HUES6 (cell line): Measurements from ENCODE around the gene TAF1D.

ENCODE experiments used
- H3K27ac ChIP-seq: 2 replicates; pipeline ENCODE4 v1.7.0; 2013; ENCODE audit warnings: low read depth, mild to moderate bottlenecking, low read length, inconsistent platforms
- H3K27me3 ChIP-seq: 2 replicates; pipeline ENCODE4 v1.6.1; 2013; ENCODE audit warnings: low read length; ENCODE audit not compliant: control insufficient read depth, insufficient read depth
- H3K36me3 ChIP-seq: 2 replicates; pipeline ENCODE4 v1.6.1; 2013; ENCODE audit warnings: low read length; ENCODE audit not compliant: control insufficient read depth, insufficient read depth
- H3K4me1 ChIP-seq: 2 replicates; pipeline ENCODE4 v1.6.1; 2013; ENCODE audit warnings: low read length; ENCODE audit not compliant: control insufficient read depth, insufficient read depth
- H3K4me3 ChIP-seq: 2 replicates; pipeline ENCODE4 v1.5.1; 2013; ENCODE audit warnings: low read depth, low read length
- H3K9ac ChIP-seq: one replicate; pipeline ENCODE4 v1.6.1; 2013; ENCODE audit warnings: mild to moderate bottlenecking, low read length
- H3K9me3 ChIP-seq: 2 replicates; pipeline ENCODE4 v1.6.1; 2013; ENCODE audit warnings: low read depth, low read length; ENCODE audit not compliant: control insufficient read depth, insufficient read depth

The TAF1D gene

GRCh38 chr11:93720522-93720921 is 20.8 kb downstream of the TAF1D start:
- no peak overlapping the region for H3K4me3 ChIP-seq
- peaks cover 64% of the 10 kb centered on the region for H3K36me3 ChIP-seq
- H3K9ac ChIP-seq: no peak overlapping the region
- no peaks in the 10 kb centered on the region for H3K9me3 ChIP-seq
- no peak overlapping the region for H3K27ac ChIP-seq
- no peaks in the 10 kb centered on the region for H3K27me3 ChIP-seq
- H3K4me1 ChIP-seq: peaks cover under 1% of the 10 kb centered on the region; the same call in 1 of the 2 replicates

GRCh38 chr11:93719310-93719709 is 22.0 kb downstream of the TAF1D start:
- H3K27ac ChIP-seq: no peak overlapping the region
- H3K27me3 ChIP-seq: no peaks in the 10 kb centered on the region
- H3K9ac ChIP-seq: no peak overlapping the region
- no peaks in the 10 kb centered on the region for H3K9me3 ChIP-seq
- H3K4me3 ChIP-seq: no peak overlapping the region
- H3K4me1 ChIP-seq: peaks cover 9% of the 10 kb centered on the region; the same call in 1 of the 2 replicates
- H3K36me3 ChIP-seq: peaks cover 68% of the 10 kb centered on the region

DNA sequence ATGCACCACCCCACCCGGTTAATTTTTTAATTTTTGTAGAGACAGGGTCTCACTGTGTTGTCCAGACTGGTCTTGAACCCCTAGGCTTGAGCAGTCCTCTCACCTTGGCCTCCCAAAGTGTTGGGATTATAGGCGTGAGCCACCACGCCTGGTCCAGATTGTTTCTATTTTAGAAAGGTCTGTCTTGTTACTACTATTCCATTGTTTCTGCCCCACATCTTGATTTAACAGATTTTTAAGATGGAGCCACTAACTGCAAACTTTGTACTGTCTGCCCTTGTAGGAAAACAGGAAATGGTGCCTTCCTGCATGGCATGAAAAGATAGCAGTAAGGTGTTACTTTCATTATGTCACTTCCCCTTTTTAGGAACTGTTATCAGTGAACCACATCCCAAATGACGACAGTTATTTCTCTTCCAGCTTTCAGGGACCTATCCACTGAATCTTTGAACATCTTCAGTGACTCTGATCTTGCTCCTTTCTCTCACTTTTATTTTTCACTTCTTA is 23.2 kb downstream of the TAF1D start:
- Histone ChIP-seq H3K4me1 (peaks cover 9% of the 10 kb centered on the region; the same call in 1 of the 2 replicates), H3K27ac (no peak overlapping the region), H3K9ac (no peak overlapping the region), H3K36me3 (peaks cover 60% of the 10 kb centered on the region), H3K27me3 (no peaks in the 10 kb centered on the region), H3K9me3 (no peaks in the 10 kb centered on the region), H3K4me3 (no peak overlapping the region)

DNA sequence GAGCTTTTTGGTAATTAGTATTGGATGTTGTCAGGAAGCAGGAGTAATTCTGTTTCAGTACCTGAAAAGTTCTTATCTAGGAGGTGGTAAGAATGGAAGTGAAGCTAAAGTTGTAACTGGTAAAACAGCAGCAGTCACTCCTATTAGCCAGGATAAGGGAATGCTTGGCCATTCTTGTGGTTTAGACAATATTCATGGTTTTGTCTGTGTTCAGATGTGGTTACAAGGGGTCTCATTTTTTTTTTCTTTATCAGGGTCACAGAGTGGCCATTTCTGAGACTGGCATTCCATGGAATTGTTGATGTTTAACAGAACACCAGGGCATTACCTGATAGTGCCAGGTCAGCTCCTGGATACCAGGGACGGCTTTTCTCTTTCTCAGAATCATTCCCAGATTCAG is 23.8 kb downstream of the TAF1D start:
- H3K27ac ChIP-seq: no peak overlapping the region
- H3K27me3 ChIP-seq: no peaks in the 10 kb centered on the region
- no peaks in the 10 kb centered on the region for H3K9me3 ChIP-seq
- peaks cover 9% of the 10 kb centered on the region; the same call in 1 of the 2 replicates for H3K4me1 ChIP-seq
- H3K9ac ChIP-seq: no peak overlapping the region
- H3K4me3 ChIP-seq: no peak overlapping the region
- peaks cover 54% of the 10 kb centered on the region for H3K36me3 ChIP-seq

DNA sequence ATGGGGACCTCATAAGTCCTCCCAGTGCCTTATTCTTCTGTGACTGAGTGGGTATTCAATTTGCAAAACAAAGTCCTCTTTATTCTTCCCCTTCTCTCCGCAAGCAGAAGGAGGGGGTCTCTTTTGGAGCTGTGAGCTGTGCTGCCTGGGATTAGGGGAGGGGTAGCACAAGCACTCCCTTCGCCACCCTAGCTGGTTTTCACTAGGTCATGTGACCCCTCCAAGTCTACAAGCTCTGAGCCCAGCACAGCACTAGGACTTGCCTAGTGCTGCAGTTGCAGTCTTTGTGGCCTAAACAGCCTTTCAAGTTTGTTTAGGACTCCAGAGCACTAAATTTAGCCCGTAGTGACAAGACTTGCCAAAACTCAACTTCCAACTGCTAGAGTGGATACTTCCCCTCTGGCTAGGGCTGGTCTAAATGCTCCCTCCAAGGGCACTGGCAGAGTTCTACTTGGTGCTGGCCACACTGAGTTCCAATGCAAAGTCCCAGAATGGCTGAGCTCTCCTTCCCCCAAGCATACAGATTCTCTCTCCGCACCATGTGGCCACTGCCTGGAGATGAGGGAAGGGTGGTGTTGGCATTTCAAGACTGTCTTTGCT is 25.4 kb downstream of the TAF1D start:
- Histone ChIP-seq H3K9ac (no peak overlapping the region), H3K9me3 (no peaks in the 10 kb centered on the region), H3K27me3 (no peaks in the 10 kb centered on the region), H3K27ac (no peak overlapping the region), H3K36me3 (peaks cover 42% of the 10 kb centered on the region), H3K4me3 (no peak overlapping the region), H3K4me1 (peaks cover 9% of the 10 kb centered on the region; the same call in 1 of the 2 replicates)

DNA sequence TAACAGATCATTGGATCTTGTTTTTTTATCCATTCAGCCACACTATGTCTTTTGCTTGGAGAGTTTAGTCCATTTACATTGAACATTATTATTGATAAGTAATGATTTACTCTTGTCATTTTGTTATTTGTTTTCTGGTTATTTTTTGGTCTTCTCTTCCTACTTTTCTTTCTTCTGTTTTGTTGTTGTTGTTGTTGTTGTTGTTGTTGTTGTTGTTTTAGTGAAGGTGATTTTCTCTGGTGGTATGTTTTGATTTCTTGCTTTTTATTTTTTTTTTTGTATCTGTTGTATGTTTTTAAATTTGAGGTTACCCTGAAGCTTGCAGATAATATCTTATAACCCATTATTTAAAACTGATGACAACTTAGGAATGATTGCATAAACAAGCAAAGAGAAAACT is 28.6 kb downstream of the TAF1D start:
- H3K9ac ChIP-seq: no peak overlapping the region
- H3K4me3 ChIP-seq: no peak overlapping the region
- peaks cover 63% of the 10 kb centered on the region for H3K36me3 ChIP-seq
- peaks cover 9% of the 10 kb centered on the region; the same call in 1 of the 2 replicates for H3K4me1 ChIP-seq
- H3K9me3 ChIP-seq: peaks cover 7% of the 10 kb centered on the region; the same call in 1 of the 2 replicates
- no peaks in the 10 kb centered on the region for H3K27me3 ChIP-seq
- no peak overlapping the region for H3K27ac ChIP-seq

- Histone ChIP-seq H3K4me3 (no peak overlapping the region), H3K9ac (no peak overlapping the region), H3K36me3 (peaks cover 63% of the 10 kb centered on the region), H3K4me1 (peaks cover 7% of the 10 kb centered on the region; the same call in 1 of the 2 replicates), H3K27ac (no peak overlapping the region), H3K27me3 (no peaks in the 10 kb centered on the region), H3K9me3 (peaks cover 7% of the 10 kb centered on the region; the same call in 1 of the 2 replicates)
Measured at GRCh38 chr11:93710239-93710638, 31.1 kb downstream of the TAF1D start.

- Histone ChIP-seq H3K4me1 (no peaks in the 10 kb centered on the region), H3K9ac (no peak overlapping the region), H3K4me3 (no peak overlapping the region), H3K36me3 (peaks cover 82% of the 10 kb centered on the region), H3K27me3 (no peaks in the 10 kb centered on the region), H3K9me3 (no peaks in the 10 kb centered on the region; the same call in 1 of the 2 replicates), H3K27ac (no peak overlapping the region)
Measured at GRCh38 chr11:93704237-93704636, 37.1 kb downstream of the TAF1D start.

DNA sequence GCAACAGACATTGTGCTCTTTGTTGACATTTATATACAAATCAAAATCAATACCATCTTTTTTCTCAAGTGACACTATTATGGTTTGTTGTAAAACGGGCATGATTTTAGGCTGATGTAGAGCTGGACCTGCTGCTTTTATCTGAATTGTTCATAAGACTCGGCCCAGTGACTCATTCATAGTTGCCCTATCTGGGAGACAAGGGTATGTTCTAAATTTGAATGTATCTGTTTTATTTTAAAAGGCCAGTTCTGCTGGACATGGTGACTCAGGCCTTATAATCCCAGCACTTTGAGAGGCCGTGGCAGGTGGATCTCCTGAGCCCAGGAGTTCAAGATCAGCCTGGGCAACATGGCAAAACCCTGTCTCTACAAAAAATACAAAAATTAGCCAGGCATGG is 40.5 kb downstream of the TAF1D start:
- Histone ChIP-seq H3K27ac (no peak overlapping the region), H3K4me3 (no peak overlapping the region), H3K9ac (no peak overlapping the region), H3K36me3 (peaks cover 84% of the 10 kb centered on the region), H3K9me3 (no peaks in the 10 kb centered on the region), H3K27me3 (no peaks in the 10 kb centered on the region), H3K4me1 (no peaks in the 10 kb centered on the region)

DNA sequence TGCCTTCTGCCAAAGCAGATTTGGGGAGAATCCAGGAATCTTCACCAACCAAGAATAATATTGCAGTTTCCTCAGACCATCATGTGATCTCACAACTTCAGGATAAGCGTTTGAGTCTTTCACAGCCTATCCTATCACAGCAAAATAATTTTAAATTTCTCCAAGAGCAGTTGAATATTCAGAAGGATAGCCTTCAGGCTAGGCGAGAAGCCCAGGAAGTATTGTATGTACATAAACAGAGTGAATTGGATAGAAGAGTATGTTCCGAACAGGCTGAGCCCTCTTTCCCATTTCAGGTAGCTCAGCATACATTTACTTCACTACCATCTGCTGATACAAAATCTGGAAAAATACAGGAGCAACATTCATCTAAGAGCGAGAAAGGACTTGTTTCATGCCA is 43.7 kb downstream of the TAF1D start:
- Histone ChIP-seq H3K4me3 (no peak overlapping the region), H3K9ac (no peak overlapping the region), H3K27me3 (no peaks in the 10 kb centered on the region), H3K36me3 (peaks cover 84% of the 10 kb centered on the region), H3K27ac (no peak overlapping the region), H3K4me1 (no peaks in the 10 kb centered on the region), H3K9me3 (no peaks in the 10 kb centered on the region)

DNA sequence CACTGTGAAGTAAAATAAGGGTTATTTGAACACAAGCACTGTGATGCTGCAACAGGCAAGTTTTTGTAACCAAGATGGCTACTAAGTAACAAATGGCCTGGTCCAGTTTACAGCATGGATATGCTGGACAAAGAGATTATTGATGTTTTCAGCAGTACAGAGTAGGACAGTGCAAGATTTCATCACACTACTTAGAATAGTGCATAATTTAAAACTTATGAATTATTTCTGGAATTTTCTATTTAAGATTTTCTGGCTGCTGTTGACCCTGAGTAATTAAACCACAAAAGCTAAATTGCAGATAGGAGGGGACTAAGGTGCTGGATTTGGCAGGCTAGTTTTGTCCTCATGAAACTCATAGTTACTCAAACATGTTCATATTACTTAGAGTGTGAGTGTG is 46.7 kb downstream of the TAF1D start:
- H3K4me3 ChIP-seq: no peak overlapping the region
- peaks cover 81% of the 10 kb centered on the region for H3K36me3 ChIP-seq

More for the DNA sequence above, 46.7 kb downstream of the TAF1D start:
- Histone ChIP-seq H3K9me3 (no peaks in the 10 kb centered on the region), H3K4me1 (no peaks in the 10 kb centered on the region), H3K27ac (no peak overlapping the region), H3K27me3 (no peaks in the 10 kb centered on the region), H3K9ac (no peak overlapping the region)
